Body of pancreas (tissue), 4 donors: ENCODE measurements around the gene TIMM17B. TPM values are rescaled to one million over a fixed set of nuclear protein-coding genes. Genes with fewer than 3 reads are reported as not detected.

Source experiments
- ATAC-seq: fragments of 150-250 bp; one replicate; pipeline ENCODE4 v1.9.1; 2016
- DNase-seq, 4 donors: peaks; one replicate each; pipeline ENCODE4 v3.0.0-alpha.2; 2019
- H3K27ac ChIP-seq, 4 donors: fragments of 200-600 bp; sonication (generic); 1 replicate in 3 of 4; 2 replicates in 1 of 4; pipeline versions ENCODE4 v1.5.1 to v1.6.1; 2016 to 2019; ENCODE audit warnings: mild to moderate bottlenecking in 1 of 4, mixed read lengths in 1 of 4, moderate library complexity in 1 of 4
- H3K27me3 ChIP-seq, 2 donors: fragments of 200-600 bp; sonication (generic); one replicate each; pipeline ENCODE4 v1.6.0; 2016; ENCODE audit warnings: mild to moderate bottlenecking in 1 of 2
- H3K36me3 ChIP-seq, 2 donors: fragments of 200-600 bp; sonication (generic); replicated peaks in 1 of 2; 2 replicates each; pipeline ENCODE4 v1.5.1; 2016; ENCODE audit warnings: low read depth in 2 of 2; ENCODE audit not compliant: insufficient read depth in 1 of 2
- H3K4me1 ChIP-seq: fragments of 200-600 bp; sonication (generic); one replicate; pipeline ENCODE4 v1.6.0; 2016
- H3K4me3 ChIP-seq, 2 donors: fragments of 200-600 bp; sonication (generic); 1 replicate in 1 of 2; 2 replicates in 1 of 2; pipeline ENCODE4 v1.5.1; 2016 to 2019
- H3K9me3 ChIP-seq, 3 donors: fragments of 200-600 bp; sonication (generic); 1 replicate in 2 of 3; 2 replicates in 1 of 3; pipeline ENCODE4 v1.5.1; 2016
- POLR2A ChIP-seq, 3 donors: fragments of 450-650 bp; IDR thresholded peaks; one replicate each; pipeline ENCODE4 v1.6.1; 2016; ENCODE audit warnings: antibody characterized with exemption in 3 of 3, mild to moderate bottlenecking in 2 of 3
- WGBS, 2 donors: methylation state at CpG; one replicate each; pipeline ENCODE4 v1.1.5; 2017; 5-methylcytosine and 5-hydroxymethylcytosine counted together
- intact Hi-C: fragments of 100-400 bp; cut with DNase I; formaldehyde crosslinking; loops from one replicate; pipeline ENCODE4 v1.15.1; 2023
- total RNA-seq, 2 donors: library from RNA; depleted of rRNA; stranded (reverse); fragments of >200 nt; gene quantifications; one replicate each; pipeline ENCODE4 v1.1.0, GENCODE V29; 2016
- TF ChIP-seq, protein P1 (sequence below), 7 experiments: fragments of 450-650 bp in 4 of 7; fragments of 200-600 bp in 3 of 7; sonication (generic) in 3 of 7; IDR thresholded peaks; one replicate each; pipeline ENCODE4 v1.5.1; 2016 to 2019; ENCODE audit warnings: antibody characterized with exemption in 7 of 7

Gene TIMM17B
- total RNA-seq: 10 to 100 TPM; 24.4 to 35.3 TPM

- TF ChIP-seq, protein P1, sequence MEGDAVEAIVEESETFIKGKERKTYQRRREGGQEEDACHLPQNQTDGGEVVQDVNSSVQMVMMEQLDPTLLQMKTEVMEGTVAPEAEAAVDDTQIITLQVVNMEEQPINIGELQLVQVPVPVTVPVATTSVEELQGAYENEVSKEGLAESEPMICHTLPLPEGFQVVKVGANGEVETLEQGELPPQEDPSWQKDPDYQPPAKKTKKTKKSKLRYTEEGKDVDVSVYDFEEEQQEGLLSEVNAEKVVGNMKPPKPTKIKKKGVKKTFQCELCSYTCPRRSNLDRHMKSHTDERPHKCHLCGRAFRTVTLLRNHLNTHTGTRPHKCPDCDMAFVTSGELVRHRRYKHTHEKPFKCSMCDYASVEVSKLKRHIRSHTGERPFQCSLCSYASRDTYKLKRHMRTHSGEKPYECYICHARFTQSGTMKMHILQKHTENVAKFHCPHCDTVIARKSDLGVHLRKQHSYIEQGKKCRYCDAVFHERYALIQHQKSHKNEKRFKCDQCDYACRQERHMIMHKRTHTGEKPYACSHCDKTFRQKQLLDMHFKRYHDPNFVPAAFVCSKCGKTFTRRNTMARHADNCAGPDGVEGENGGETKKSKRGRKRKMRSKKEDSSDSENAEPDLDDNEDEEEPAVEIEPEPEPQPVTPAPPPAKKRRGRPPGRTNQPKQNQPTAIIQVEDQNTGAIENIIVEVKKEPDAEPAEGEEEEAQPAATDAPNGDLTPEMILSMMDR (IDR thresholded peaks at IDR 0.05): no peak
- TF ChIP-seq POLR2A (IDR thresholded peaks at IDR 0.05): peak; percentile 63 to 89 (median 87)
- H3K9me3 ChIP-seq: no peaks in the 10 kb centered on the region
- H3K4me1 ChIP-seq: peaks cover 22% of the 10 kb centered on the region
- ATAC-seq (peak; percentile 94), DNase-seq (peak; percentile 90 to 96 (median 92))
- 0% methylated on average over 48 of the region's 49 CpGs; no CpG with 5 or more reads in 1 of the 2 donors for WGBS, 2 donors
- H3K4me3 ChIP-seq: peak within 1 kb of the TSS; percentile 32 to 44
- peak within 1 kb of the TSS; percentile 92 to 98 (median 94) for H3K27ac ChIP-seq
- H3K27me3 ChIP-seq: no peaks in the 10 kb centered on the region
- intact Hi-C loops: no loop called here
- peaks cover 0 to 5% of the 10 kb centered on the region in 2 donors for H3K36me3 ChIP-seq
Observed at GRCh38 chrX:48897625-48898306, at the start of gene TIMM17B, which contains the start of gene PQBP1. TSS of gene TIMM17B (minus strand) at chrX:48897768. CDS start at chrX:48897749, 19 bp downstream. TSS of gene PQBP1 (plus strand) at chrX:48897930. CDS start at chrX:48898510, 580 bp downstream.

DNA sequence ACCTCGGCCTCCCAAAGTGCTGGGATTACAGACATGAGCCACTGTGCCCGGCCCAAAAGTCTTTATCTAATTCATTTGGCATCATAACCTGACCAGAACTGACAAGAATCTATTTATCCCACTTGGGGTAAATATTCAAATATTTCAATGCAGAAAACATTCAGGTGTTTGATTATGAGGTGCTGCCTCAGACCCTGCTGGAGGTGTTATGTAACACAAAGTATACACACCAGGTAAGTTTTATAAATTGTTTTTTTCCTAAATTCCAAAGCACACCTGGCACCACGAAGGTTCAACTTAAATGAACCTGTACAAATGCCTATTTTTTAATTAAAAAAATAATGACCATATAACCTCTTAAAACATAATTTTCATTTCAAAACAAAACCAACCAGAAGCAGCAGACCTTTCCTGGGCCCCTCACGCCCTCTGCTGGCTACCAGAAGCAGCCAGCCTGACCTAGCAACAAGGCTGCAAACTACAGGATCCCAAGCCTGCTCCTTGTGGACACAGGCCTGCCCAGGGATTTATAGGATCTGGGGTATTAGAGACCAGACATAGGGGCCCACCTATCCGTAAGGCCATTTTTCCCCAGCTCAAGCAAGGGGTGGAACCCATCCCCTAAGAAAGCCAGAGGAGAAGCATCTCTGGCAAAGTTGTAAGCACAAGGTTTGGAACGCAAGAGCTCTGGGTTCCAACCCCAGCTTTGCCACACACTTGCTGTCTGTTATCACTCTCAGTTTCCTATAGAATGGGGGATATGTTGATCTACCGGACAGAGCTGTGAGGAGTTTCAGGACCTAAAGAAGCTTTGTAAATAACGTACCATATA lies 48.2 kb upstream of the TIMM17B start:
- WGBS, 2 donors: 41 to 50% methylated on average over 5 to 8 of the region's 8 CpGs
- intact Hi-C loops: no loop called here
- ATAC-seq (peak; percentile 53), DNase-seq (peak; percentile 52 to 65 (median 60))
- Histone ChIP-seq H3K4me3 (no peak overlapping the region), H3K9me3 (no peaks in the 10 kb centered on the region), H3K36me3 (no peaks in the 10 kb centered on the region), H3K27ac (no peak overlapping the region), H3K4me1 (peaks cover 24% of the 10 kb centered on the region), H3K27me3 (no peaks in the 10 kb centered on the region)
- TF ChIP-seq, protein P1 (IDR thresholded peaks at IDR 0.05): peak; percentile 44 to 67 (median 60)
- TF ChIP-seq POLR2A (IDR thresholded peaks at IDR 0.05): no peak

GRCh38 chrX:48942895-48943294 lies 45.3 kb upstream of the TIMM17B start:
- Histone ChIP-seq H3K36me3 (no peaks in the 10 kb centered on the region), H3K27me3 (no peaks in the 10 kb centered on the region), H3K9me3 (no peaks in the 10 kb centered on the region), H3K4me1 (peaks cover 29% of the 10 kb centered on the region), H3K27ac (no peak overlapping the region), H3K4me3 (no peak overlapping the region)
- 83% methylated on average over 1 to 2 of the region's 2 CpGs for WGBS, 2 donors
- ATAC-seq: no peak
- no peak for DNase-seq
- no peak for TF ChIP-seq POLR2A (IDR thresholded peaks at IDR 0.05)
- TF ChIP-seq, protein P1 (IDR thresholded peaks at IDR 0.05): no peak
- intact Hi-C loops: no loop called here

DNA sequence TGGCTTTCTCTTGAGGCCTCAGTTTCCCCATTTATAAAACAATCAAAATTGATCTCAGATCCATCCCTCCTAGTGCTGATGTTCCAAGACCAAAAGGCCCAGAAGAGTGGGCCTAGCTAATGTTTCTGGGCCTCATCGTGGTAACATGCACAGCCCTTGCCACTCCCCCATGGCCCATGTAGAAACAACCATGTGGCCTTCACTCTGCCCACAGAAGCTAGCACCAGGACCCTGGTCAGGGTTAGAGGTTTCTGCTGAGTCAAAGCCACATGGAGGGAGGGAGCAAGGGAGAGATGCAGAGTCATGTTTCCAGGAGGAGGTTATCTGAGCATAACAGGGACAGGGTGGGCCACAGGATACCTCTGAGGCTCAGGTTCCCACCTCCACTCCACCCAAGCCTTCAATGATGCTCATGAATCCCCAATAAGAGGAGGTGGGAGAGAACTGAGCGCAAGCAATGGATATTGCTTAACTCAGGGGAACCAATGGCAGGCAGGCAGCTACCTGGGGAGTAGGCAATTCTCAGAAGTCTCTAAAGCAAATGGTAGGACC lies 42.9 kb upstream of the TIMM17B start:
- H3K4me1 ChIP-seq: peaks cover 20% of the 10 kb centered on the region
- no peaks in the 10 kb centered on the region for H3K27me3 ChIP-seq
- no peak overlapping the region for H3K4me3 ChIP-seq
- 73% methylated on average over 2 of the region's 2 CpGs; no CpG with 5 or more reads in 1 of the 2 donors for WGBS, 2 donors
- ATAC-seq: no peak
- no peaks in the 10 kb centered on the region for H3K36me3 ChIP-seq
- TF ChIP-seq, protein P1 (IDR thresholded peaks at IDR 0.05): no peak
- TF ChIP-seq POLR2A (IDR thresholded peaks at IDR 0.05): no peak
- H3K27ac ChIP-seq: no peak overlapping the region
- DNase-seq: no peak
- H3K9me3 ChIP-seq: no peaks in the 10 kb centered on the region
- intact Hi-C loops: no loop called here
